NCI-H2029 treated with DMSO at 0.1 percent for 48 hours (cell line): ENCODE data around the gene MYT1.
"Not testable (repeated sequence)": the region's sequence is repeated elsewhere in the genome, so short reads cannot be mapped to it uniquely, and the experiment has no call there.

Source experiments
- DNase-seq: peaks from one replicate; lab custom pipeline; 2025; lab: John Stamatoyannopoulos, UW

MYT1 gene

GRCh38 chr20:64234291-64234791, 70.1 kb downstream of the MYT1 start:
- DNase-seq: no peak

- not testable (repeated sequence) for DNase-seq
Measured at GRCh38 chr20:64234921-64235565, 70.8 kb downstream of the MYT1 start.

GRCh38 chr20:64236137-64237088, 72.2 kb downstream of the MYT1 start:
- DNase-seq: no peak

DNA sequence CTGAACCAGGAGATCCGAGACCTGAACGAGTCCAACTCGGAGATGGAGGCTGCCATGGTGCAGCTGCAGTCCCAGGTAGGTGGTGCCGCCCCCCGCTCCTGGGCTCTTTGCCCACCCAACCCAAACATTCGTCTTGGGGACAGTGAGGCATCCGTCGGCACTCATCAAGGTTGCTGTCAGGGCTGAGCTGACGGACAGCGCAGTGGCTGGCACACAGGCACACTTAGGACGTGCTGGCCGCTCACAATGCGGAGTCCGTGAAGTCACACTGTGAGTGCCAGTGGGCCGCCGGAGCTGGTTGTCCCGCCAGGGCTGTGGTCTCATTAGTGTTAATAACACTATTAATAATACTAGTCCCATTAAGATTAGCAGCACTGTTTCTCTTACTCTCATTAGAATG, 73.1 kb downstream of the MYT1 start:
- DNase-seq: no peak

DNA sequence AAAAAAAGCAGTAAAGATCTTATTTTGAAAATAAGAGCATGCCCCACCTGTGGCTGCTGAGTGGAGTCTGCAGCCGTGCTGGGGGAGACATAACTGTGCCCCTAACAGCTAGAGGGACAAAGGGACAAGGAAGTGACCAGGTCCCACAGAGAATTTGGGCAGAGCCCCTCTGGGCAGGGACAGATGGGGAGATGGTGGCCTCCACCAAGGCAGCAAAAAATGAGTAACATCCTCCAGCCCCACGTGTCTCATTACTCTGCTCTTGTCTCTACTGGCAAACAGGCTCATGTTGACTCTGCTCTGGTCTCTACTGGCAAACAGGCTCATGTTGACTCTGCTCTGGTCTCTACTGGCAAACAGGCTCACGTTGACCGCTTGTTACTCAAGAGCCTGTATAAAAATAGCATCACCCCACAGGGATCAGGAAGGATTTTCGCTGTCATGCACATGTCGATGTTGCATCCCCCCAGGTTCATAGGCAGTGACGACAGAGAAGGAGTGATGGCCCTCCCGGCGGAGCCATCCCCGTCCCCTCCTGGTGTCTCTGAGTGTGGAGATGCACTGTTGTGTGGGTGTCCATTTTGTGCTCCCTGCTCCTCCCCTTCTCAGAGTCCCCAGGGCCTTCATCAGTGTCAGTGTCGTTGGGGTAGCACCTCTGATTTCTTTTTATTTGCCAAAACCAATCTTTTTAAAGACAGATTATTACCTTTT, 74.0 kb downstream of the MYT1 start:
- DNase-seq: peak; percentile 60

DNA sequence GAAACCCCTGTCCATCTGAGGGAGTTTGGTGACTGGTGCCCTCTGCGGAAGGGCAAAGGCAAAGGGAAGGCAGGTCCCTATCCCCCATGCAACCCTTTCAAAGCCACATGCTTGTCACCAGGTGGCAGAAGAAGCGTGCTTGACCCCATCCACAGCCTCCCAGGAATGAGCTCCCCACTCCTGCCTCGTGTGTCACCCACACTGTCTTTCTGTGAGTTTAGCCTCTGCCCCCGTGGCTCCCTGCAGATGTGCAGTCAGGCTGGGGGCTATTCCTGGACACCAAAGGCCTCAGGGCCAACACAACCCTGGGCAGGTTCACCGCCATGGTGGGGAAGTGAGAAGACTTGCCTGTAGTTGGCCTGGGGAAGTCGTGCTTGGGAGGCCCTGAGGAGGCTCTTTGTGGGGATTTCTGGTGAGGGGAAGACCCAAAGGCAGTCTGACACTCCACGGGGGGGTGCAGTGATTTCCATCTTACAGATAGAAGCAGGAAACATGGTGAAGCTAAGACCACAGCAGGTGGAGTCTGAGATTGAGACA, 74.7 kb downstream of the MYT1 start:
- no peak for DNase-seq

- DNase-seq: no peak
Measured at GRCh38 chr20:64239449-64240242, 75.4 kb downstream of the MYT1 start.

DNA sequence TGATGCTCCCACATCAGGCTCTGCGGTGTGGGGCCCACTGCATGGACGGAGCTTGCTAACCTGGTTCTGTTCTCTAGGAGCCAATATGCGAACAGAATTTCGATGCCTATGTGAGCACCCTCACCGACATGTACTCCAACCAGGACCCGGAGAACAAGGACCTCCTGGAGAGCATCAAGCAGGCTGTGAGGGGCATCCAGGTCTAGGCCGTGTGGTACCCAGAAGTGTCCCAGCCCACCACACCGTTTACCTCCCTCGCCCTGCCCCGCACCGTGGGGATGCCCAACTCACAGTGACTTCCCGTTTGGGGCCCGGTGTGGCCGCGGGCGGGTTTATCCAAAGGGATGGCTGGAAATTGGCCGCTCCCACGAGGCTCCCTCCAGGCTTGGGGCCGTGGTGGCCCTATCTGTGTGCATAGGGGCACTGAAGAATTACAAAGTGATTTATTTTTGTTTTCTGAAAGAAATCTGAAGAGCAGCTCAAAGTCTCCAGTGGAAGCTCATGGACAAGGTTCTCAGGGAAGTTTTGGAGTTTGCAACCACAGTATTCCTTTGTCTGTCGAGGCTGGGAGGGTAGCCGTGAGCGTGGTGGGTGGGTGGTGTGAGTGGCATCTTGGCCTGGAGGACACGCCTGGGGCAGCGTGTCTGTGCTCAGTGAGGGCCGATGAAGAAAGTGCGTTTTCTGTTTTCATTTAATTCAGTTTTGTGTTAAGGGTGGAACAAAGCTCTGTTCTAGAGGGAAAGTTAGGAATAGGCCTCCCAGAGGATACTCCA, 76.2 kb downstream of the MYT1 start:
- no peak for DNase-seq

GRCh38 chr20:64241061-64241460, 76.8 kb downstream of the MYT1 start:
- DNase-seq: no peak

DNA sequence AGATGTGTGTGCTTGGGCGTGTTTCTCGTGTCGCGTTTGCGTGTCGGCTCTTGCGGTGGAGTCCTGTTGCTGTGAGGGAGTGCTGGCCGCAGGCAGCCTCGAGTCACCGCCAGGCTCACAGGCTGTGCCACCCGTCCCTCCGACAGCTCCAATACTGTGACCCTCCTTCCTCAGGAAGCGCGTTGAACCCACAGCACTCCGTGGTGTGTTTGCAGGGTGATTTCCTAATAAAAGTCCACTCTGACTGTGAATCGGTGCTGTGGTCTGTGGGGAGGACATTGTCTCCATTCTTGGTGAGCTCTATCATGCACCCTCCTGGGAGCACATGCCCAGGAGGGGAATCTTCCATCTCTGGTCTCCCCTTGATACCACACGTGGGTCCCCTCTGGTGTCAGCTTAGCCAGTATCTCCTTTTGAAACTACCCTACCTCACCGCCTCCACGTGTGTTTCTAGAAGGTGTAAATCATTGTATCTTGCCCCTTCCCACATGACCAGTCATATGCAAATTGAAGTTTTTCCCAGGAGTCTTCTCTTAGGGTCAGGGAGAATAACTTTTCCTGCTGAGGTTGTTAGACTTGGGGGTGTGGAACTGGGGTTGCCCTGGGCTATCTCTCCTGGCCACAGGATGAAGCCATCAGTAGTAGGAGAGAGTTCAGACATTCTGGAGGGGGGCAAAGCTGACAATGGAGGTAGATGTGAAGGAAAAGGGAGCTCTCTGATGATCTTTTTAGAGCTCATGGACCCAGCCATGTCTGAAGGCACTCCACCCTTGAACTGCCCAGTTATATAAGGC, 77.9 kb downstream of the MYT1 start:
- DNase-seq: no peak

DNA sequence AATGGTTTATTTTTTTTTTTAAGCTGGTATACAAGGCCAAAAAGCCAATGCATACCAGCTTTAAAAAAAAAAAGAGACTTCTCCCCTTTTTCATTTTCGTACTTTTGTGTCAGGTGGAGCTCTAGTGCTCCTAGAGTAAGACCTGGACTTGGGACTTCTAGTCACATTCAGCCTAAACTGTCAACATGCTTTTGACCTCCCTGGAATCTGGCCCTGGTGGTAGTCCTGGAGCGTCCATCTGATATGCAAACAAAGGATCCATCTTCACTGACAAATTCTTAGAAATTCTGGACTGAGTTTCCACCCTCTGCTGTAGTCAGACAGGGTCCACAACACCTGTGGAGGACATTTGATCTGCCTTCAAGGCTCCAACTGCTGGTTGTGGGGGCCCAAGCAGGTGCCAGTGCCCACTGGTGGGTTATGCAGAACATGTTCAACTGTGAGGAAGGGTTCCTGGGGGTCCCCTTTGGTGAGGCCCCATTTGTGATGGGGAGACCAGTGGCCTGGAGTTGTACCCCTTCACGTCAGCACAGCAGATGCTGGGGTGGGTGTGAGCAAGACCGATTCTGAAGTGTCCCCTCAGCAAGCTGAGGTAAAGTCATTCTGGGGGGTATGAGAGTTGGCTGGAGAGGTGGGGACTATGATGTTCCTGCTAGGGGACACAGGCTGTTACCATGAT, 78.7 kb downstream of the MYT1 start:
- DNase-seq: no peak

- DNase-seq: no peak
Measured at GRCh38 chr20:64244281-64244805, 80.1 kb downstream of the MYT1 start.

DNA sequence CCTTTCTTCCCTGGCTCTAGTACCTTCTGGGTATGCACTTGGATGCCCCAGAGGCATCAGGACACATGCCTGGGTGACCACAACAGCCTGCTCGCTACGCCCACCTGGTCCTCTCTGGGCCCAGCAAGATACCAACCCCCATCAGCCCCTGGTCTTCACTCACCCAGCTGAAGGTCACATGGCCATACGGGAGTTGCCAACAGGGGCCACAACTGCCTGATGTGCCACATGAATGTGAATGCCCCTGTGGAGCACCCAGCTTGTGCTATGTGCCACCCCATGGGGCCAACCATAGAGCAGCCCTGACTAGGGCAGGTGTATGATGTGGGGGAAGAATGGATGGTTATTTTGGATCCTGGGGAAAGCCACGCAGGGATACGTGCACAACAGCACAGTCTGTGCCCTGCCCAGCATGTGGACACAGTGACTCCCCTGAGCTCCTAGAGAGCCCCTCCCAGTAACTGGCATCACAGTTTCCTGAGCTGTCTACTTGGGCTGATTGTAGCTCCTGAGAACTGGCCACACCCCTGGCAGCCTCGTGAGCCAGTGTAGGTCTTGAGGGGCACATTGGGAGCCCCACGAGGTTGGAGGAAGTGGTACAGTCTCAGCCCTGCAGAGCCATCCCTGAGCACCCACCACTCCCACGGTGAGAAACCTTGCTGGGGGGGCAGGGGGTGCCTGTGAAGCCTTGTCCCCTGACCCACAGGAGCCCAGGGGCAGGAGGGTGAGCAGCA, 80.8 kb downstream of the MYT1 start:
- DNase-seq: no peak

GRCh38 chr20:64245746-64246595, 81.7 kb downstream of the MYT1 start:
- no peak for DNase-seq

GRCh38 chr20:64246616-64247306, 82.5 kb downstream of the MYT1 start:
- no peak for DNase-seq

GRCh38 chr20:64247307-64247618, 83.0 kb downstream of the MYT1 start:
- DNase-seq: no peak
